CD4-positive, alpha-beta T cell treated with Interleukin-4 for 4 hours (primary cell): ENCODE measurements around the gene LSP1.
"Not testable (repeated sequence)": the region's sequence is repeated elsewhere in the genome, so short reads cannot be mapped to it uniquely, and the experiment has no call there.

Experiments
- DNase-seq: peaks from one replicate; pipeline ENCODE4 v3.0.0-alpha.2; 2020

The LSP1 gene

DNA sequence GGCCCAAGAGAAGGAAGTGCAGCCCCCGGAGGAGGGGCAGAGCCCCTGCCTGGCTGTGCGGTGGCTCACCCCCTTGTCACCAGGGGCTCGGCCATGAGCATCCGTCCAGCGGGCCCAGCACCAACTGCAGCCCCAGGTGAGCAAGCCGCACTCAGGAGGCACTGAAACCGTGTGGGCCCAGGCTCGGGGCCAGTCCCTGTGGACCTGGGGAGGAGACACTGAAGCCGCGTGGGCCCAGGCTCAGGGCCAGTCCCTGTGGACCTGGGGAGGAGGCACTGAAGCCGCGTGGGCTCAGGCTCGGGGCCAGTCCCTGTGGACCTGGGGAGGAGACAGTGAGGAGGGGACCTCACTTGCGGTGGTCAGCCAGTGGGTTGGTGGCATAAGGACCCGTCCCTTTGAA, 13.9 kb downstream of the LSP1 start:
- no peak for DNase-seq

DNA sequence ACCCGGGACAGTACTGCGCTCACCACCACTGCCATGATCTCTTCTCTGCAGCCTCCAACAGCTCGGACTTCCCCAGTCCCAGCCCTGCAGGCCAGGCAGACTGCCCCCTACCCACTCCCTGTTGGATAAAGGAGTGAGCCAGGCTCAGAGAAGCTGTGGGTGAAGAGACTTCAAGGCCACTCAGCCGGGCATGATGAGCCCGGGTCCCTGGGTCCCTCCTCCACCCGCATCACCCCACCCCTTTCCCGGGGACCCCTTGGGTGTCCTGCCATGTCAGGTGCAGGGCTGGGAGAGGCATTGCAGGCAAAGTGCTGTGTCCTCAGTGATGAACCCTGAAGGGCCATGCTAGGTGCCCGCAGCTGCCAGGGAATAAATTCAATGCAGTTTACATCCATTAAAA, 14.5 kb downstream of the LSP1 start:
- DNase-seq = no peak

DNA sequence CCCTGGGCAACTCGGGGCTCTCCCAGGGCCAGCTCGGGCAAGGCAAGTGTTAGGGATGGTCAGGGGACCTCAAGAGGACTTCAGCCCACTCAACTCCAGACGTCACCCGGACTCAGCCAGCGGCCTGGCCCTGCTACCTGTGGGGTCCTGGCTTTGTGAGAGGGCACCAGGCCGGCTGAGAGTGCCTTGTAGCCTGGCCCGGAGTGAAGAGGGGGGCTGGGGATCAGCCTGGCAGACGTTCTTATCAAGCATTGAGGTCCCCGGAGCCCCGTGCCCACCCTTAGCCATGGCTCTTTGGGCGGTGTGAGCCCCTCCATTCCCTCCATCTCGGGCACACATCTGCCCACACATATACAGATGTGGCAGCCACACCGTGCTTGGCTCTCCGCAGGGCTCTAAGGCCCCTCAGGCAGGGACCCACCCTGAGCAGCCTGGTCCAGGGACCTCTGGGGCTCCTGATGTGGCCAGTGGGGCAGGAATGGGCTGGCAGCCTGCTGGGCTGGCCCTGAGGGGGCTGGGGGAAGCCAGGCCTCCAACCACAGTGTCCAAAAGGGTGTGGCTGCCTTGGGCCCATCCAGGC, 15.3 kb downstream of the LSP1 start:
- no peak for DNase-seq

DNA sequence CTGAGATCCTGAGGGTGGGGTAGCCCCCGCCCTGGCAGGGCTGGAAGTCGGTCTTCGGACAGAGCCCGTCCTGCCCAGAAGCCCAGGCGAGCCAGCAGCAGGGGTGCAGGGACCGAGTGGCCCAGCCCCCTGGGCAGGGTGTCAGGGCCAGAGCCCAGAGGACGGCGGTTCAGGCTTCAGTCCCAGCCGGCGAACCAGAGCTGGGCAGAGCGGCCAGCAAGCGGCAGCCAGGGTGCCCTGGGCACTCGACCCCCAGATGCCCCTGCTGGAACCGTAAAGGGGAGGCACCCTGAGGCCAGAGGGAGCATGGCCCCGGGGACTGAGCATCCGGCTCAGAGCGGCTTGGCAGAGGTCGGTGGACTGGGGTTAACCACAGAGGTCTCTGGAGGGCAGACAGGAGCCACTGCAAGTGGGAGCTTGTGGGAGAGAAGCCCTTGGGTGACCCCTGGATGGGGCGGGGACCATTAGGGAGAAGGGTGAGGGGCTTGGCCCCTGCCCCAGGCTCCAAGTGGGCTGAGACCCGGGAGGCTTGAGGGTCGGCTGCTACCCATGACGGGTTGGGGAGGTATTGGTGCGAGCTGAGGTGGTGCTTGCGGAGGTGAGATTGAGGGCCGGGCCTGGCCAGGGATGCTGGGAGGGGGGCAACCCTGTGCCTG, 15.9 kb downstream of the LSP1 start:
- DNase-seq = no peak

DNA sequence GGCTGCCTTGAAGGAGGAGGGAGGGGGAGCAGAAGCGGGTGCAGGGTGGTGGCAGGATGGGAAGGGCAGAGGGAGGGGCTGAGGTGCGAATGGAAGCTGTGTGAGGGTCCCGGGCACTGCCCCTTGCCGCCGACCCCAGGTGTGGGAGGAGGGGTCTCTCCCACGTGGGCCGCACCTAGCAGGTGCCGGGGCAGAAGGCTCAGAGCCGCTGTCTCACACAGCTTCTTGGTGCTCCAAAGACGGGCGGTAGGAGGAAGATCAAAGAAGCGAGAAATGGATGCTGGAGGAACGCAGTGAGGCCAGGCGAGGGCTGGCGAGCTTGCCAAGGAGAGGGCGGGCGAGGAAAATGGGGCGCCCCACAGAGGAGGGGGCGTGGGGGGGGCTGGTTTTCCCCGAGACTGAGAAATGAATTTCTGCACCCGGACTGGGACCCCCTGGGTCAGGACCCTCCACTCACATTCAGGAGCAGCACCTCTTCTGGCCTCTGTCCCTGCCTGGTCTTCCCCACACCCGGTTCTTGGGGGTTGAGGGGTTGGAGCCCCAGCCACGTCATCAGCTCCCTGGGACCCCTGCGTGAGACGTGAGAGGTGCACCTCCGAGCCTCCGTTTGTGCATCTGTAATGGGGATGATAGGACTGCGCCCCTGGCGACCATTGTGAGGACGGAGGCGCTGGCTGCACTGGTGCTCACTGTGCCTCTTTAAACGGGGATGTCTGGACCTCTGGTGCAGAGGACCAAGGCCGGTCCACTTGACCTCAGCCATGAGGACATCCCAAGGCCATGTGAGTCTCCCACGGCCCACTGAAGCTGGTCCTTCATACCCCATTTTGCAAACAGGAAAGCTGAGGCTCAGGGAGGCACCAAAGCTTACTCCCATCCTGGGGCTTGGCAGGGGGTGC, 16.8 kb downstream of the LSP1 start:
- no peak for DNase-seq

DNA sequence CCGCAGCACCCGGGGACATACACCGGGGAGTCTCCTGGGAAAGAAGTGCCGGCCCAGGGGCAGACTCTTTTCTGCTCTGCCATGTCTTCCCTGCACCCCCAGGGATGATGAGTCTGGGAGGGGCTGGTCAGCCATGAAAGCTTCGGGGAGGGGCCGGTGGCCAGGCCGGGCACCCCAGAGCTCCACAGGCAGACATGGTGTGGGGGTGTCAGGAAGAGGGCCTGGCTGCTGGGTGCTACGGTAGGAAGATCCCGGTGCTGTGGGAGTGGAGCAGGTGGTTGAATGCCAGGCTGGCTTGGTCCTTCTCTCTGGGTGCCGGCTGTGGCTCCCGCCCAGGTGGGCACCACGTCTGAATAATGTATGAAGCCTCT, 17.4 kb downstream of the LSP1 start:
- no peak for DNase-seq

DNA sequence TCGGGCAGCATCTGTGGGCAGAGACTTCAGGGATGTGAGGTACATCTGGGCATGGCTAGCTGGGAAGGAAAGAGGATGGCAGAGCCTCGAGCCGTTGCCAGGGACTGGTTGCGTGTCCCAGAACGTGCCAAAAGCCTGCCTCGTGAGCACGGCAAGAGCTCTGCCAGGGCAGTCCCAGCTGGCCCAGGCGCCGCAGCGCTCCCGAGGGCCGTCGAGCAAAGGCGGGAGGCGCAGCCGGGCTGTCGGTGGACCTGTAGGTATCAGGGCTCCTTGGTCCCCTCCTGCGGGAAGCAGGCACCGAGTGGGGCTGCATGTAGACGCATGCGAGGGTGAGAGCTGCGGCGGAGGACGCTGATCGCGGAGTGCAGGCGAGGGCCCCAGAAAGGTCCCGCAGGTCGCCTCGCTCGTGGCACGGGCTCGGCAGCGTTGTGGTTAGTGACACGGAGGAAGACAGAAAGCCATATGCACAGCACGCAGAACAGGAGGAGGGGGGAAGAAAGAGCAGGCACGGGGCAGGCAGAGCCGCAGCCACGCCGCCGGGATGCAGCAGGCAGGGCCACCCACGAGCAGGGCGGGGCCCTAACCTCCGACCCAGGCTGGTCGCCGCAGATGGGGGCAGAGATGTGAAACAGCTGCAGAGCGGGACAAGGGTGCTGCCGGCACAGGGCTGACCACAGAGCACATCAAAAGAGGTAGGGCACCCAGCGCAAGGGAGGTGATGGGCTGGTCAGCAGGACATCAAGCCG, 18.0 kb downstream of the LSP1 start:
- peak; percentile 44 for DNase-seq

DNA sequence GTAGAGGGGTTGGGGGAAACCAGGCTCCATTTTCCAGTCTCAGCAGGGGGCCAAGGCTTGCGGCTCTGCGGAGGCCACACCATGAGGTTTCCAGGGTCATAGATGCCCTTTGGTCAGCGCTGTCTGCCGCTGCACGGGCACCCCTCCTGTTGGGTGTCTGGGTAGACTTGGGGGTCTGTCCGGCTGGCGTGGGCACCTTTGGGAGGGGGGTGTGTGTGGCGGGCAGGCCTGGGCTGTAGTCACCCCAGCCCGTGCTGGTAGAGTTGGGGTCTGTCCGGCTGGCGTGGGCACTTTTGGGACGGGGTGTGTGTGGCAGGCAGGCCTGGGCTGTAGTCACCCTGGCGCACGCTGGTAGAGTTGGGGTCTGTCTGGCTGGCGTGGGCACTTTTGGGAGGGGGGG, 18.6 kb downstream of the LSP1 start:
- DNase-seq = no peak

DNA sequence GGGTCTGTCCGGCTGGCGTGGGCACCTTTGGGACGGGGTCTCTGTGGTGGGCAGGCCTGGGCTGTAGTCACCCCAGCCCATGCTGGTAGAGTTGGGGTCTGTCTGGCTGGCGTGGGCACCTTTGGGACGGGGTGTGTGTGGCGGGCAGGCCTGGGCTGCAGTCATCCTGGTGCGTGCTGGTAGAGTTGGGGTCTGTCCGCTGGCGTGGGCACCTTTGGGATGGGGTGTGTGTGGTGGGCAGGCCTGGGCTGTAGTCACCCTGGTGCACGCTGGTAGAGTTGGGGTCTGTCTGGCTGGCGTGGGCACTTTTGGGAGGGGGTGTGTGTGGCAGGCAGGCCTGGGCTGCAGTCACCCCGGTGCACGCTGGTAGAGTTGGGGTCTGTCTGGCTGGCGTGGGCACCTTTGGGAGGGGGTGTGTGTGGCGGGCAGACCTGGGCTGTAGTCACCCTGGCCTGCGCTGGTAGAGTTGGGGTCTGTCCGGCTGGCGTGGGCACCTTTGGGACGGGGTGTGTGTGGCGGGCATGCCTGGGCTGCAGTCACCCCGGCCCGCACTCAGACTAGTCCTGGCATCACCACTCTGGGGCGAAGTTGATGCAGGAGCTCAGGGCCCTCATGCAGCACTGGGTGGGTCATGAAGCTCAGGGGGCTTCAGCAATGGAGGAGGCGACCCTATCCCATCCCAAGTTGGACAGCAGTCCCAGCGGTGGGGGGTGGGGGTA, 19.5 kb downstream of the LSP1 start:
- DNase-seq = no peak

DNA sequence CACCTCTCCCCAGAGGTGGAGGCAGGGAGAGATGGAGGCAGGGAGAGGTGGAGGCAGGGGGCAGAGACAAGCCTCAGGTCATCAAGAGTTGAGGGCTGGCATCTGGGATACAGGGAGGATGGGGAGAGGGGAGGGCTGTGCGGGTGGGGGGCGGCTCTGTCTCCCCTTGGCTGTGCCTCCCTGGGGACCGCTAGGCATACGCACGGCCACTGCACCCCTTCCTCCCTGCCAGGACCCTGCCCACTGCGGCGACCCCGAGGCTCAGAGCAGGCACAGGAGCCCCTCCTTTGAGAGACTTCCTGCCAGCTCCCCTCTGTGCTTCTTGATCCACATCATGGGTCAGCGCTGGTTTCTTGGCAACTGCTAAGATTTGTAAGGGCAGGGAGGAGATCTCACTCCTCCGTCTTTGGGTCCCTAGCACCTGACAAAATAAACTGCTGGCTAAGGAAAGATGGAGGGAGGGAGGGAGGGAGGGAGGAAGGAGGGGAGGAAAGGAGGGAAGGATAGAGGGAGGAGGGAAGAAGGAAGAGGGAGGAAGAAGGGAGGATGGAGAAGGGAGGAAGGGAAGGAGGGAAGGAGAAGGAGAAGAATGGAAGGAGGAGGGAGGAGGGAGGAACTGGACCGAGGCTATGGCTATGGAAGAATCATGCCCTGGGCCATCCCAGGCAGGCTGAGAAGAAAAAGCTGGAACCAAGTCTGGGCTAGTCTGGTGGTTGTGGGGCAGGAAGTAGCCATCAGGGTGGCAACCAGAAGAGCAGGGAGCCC, 20.3 kb downstream of the LSP1 start:
- no peak for DNase-seq

DNA sequence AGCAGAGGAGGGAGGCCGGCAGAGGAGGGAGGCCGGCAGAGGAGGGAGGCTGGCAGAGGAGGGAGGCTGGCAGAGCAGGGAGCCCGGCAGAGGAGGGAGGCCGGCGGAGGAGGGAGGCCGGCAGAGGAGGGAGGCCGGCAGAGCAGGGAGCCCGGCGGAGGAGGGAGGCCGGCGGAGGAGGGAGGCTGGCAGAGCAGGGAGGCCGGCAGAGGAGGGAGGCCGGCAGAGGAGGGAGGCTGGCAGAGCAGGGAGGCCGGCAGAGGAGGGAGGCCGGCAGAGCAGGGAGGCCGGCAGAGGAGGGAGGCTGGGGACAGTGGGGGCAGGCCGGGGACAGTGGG, 20.9 kb downstream of the LSP1 start:
- DNase-seq = not testable (repeated sequence)

DNA sequence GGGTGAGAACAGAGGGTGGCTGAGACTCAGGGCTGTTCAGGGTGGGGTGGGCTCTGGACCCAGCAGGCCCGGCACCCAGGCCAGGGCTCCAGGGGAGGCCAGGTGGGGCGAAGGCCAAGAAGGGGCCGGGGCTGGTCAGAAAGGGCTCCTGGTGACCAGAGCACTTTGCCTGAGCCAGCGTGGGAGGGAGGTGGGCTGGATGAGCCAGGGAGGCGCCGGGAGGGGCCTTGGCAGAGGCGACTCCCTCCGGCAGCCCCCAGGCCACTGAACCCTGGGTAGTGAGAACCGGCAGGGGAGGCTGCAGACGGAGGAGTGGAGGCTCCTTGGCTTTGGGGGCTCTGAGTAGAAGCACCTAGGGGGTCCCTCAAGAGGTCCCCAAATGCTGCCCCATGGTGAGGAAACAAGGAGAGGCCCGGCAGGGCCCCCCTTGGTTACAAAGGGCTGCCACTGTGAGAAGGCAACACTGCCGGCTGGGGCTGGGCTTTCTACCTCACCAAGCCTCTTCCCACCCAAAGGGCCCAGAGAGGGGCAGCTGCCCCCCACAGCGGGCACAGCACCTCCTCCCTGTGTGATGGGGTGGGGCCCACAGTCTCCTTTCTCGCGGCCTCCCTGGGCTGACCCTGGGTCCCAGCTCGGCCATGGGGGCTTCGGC, 21.7 kb downstream of the LSP1 start:
- not testable (repeated sequence) for DNase-seq

DNA sequence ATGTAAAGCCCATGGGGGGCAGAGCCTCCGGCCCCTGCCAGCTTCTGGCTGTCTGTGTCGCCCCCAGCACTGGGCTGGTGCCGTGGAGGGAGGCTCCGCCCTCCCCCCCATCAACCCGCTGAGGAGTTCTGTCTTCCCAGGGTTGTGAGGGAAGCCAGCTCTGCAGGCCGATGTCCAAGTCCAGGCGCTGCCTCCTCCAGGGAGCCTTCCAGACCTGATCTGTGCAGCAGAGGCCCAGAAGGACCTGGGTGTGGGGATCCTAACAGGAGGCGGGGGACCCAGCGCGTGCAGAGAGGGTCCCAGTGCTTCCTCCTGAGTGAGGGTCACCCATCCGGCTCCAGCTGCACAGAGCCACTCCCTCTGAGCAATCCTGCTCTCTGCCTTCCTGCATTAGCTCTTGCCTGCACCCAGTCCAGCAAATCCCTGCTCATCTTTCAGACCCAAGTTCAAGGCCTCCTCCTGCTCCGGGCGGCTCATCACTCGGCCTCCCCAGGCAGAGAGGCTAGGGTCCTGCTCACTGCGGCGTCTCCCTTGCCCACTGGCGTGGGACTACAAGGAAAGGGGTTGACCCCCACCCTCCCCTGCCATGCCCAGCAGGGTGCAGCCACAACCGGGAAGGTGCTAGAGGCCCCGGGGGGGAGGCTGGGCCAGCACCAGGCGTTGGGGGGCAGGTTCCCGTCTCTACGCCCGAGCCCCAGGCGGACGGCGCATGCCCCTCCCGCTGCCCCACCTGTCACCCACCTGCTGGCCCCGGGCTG, 22.4 kb downstream of the LSP1 start:
- DNase-seq = no peak

DNA sequence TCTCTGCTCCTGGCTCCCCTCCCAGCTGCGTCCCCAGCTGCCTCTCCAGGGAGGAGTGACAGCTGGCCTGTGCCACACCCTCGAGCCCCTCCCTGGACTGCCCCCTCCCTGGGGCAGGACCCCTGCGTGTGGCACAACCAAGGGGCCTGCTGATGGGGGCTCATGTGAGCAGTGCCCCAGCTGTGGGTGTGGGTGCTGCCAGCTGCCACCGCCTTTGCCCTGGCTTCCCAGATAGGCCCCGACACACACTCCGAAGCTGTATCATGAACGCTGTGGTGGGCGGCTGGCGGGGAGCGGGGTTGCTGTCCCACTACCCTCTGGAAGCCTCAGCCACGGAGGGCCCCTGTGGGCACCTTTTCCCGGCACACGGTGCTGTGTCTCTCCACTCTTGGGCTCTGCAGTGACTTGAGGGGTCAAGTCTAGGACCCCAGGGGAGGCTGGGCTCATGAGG, 23.0 kb downstream of the LSP1 start:
- not testable (repeated sequence) for DNase-seq

DNA sequence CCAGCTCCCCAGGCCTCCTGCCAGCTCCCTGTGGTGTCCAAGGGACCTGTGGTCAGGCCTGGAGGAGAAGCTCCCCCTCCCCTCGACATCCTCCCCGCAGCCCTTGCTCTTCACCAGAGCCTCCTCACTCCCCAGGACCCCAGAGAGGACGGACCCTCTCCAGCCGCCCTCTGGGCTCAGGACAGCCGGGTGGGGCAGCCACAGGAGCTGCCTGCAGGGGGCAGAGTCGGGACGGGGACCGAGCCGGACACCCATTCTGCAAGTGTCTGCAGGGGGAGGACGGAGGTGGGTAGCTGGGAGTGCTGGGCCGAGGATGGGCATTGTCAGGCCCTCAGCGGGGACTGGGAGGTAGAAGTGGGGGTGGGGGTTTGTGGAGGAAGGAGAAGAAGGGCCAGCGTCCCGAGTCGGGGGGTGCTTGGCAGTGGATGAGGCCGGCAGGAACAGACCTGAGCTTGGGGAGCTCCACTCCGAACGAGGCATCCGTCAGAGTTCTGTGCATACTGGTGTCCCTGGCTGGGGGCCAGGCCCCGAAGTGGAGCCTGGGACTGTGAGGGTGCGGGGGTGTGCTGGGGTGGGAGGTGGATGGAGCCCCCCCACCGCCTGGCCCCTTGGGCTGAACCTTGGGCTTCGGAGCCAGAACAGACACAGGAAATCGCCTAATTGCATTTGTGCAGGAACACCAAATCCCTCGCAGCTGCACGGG, 23.6 kb downstream of the LSP1 start:
- DNase-seq = no peak

DNA sequence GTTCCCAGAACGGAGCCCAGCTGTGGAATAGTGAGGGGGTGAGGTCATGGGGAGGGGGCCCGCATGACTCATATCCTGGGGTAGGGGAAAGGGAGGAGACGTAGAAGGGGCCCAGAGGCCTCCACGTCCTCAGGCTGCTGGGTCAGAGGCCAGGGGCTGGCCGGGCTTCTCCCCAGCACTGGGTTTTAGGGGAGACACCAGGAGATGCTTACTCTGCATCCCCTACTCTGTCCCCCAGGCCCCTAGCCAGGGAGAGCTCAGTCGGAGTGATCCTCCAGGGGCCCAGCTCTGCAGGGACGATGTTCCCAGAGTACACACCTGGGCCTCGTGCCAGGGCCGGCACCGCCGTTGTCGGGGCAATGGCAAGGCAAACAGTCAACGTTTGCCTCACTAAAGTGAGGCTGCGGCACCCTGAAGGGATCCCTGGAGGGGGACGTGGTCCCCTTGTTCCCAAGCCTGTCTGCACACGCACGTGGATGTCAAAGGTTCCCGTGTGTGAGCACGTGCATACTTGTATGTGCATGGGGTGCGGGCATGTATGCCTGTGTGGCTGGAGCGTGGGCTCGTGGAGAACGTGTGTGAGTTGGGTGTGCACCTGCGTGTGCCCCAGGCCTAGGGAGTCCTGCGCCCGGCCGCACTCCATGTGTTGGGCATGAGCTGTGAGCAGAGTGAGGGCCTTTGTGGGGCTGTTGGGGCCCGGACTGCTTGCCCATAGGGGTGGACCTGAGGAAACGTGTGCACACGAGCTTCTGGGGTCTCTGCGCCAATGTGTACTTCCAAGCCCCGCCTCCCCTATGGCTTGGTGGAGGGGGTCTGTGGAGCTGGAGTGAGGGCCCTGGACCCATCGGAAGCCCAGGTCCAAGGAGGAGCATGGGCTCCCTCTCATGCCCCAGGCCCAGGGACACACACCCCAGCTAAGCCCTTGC, 24.6 kb downstream of the LSP1 start:
- no peak for DNase-seq

DNA sequence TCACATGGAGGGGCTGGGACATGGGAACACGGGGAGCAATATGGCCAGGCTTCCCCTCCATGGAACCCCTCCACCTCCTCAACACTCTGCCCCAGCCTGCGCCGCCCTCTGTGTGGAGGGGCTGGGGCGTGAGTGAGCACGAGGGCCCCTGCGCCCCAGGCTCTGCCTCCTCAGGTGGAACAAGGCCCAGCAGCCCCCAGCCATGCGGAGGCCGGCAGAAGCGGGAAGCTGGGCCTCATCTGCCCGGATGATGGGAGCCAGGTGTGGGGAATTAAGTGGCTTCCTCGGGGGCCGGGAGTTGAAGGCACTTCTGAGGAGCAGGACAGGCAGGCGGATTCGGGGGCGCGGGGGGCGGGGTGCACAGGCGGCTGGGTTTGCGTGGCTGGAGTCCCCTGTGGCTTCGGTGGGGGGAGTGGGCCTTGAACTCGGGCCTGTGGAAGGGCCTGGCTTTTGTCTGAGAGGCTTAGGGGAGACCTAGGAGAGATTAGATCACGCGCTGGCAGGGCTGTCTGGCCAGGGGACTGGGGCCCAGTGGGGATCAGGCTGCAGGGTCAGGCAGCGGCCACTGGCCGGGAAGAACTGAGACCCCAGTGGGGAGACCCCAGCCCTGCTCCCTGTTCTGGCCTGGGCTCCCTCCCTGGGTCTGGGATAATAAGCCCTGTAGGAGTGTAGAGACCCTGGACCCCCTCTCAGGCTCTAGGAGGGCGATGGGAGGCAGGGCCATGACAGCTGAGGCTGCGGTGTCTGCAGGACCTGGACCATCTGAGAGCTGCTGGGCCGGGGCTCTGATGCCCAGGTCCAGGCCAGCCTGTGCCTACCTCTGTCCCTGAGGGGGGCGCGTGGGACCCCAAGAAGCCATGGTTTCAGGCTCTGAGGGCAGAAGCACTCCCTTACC, 25.5 kb downstream of the LSP1 start:
- no peak for DNase-seq
